ENCODE results near the gene ILK.

The ILK gene

DNA sequence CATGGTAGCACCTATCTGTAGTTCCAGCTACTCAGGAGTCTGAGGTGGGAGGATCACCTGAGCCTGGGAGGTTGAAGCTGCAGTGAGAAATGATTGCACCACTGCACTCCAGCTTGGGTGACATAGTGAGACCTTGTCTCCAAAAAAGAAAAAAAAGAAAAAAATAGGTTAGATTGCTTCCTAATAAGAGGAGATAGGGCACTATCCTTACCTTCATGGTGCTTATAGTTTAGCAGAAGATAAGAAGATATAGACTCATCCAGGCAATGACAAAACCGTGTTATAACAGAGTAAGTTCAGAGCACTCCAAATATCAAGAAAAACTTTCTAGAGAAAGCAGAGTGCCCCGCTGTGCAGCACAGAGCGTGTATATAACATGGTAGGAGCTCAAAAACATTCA is 42.3 kb upstream of the ILK start:
- H3K9me3 ChIP-seq (ENCODE audit: insufficient read depth, low read length): no peaks in the 10 kb centered on the region
- H3K9ac ChIP-seq (ENCODE audit: low read length): no peak overlapping the region
- no peaks in the 10 kb centered on the region for H3F3A ChIP-seq (ENCODE audit: insufficient read depth)
- H4K20me1 ChIP-seq (ENCODE audit: low read depth, low read length): no peaks in the 10 kb centered on the region
- no peak overlapping the region for H3K4me2 ChIP-seq (ENCODE audit: low read depth, low read length, poor library complexity, severe bottlenecking)
- no peaks in the 10 kb centered on the region for H3K36me3 ChIP-seq (ENCODE audit: low read length)
- H2AFZ ChIP-seq (ENCODE audit: low read depth, low read length, severe bottlenecking): no peak overlapping the region
- H3K79me2 ChIP-seq (ENCODE audit: insufficient read depth, low read length): no peaks in the 10 kb centered on the region
- no peak overlapping the region for H3K27ac ChIP-seq (ENCODE audit: low read depth, low read length)
- TF ChIP-seq, protein P1, sequence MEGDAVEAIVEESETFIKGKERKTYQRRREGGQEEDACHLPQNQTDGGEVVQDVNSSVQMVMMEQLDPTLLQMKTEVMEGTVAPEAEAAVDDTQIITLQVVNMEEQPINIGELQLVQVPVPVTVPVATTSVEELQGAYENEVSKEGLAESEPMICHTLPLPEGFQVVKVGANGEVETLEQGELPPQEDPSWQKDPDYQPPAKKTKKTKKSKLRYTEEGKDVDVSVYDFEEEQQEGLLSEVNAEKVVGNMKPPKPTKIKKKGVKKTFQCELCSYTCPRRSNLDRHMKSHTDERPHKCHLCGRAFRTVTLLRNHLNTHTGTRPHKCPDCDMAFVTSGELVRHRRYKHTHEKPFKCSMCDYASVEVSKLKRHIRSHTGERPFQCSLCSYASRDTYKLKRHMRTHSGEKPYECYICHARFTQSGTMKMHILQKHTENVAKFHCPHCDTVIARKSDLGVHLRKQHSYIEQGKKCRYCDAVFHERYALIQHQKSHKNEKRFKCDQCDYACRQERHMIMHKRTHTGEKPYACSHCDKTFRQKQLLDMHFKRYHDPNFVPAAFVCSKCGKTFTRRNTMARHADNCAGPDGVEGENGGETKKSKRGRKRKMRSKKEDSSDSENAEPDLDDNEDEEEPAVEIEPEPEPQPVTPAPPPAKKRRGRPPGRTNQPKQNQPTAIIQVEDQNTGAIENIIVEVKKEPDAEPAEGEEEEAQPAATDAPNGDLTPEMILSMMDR (IDR thresholded peaks at IDR 0.05; ENCODE audit: insufficient read depth, low read length, poor library complexity, severe bottlenecking): no peak
- TF ChIP-seq EZH2phosphoT487 (conservative IDR thresholded peaks at IDR 0.05; ENCODE audit: low read length): no peak
- no peaks in the 10 kb centered on the region for H3K9me2 ChIP-seq (replicated peaks; ENCODE audit: insufficient read depth, low read length)
- H3K4me3 ChIP-seq (ENCODE audit: insufficient read depth, low read length, poor library complexity, severe bottlenecking): no peak overlapping the region
- no peaks in the 10 kb centered on the region for H3K27me3 ChIP-seq (ENCODE audit: low read length)

DNA sequence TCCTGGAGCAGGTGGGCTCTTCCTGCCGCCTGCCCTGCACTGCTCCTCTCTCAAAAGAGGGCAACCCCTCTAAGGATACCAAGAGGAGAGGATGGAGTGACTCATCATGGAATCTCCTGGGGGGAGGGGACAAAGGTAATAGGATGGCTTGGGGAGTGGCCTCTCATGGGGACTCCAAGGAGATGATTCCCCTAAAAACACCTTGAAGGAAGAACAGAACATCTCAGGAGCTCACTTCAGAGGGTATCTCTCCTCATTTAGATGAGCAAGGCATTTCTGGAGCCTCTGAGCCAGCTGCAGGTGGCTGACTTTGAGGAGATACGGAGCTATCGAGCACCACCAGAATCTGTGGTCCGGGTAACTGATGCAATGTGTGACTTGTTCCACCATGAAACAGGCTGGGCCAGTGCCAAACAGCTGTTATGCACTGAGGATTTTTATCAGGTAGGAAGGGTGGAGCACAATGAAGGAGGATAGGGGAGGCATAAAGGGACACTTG is 40.4 kb upstream of the ILK start:
- H3K9me3 ChIP-seq (ENCODE audit: insufficient read depth, low read length): no peaks in the 10 kb centered on the region
- no peaks in the 10 kb centered on the region for H4K20me1 ChIP-seq (ENCODE audit: low read depth, low read length)
- no peaks in the 10 kb centered on the region for H3K36me3 ChIP-seq (ENCODE audit: low read length)
- H3K9ac ChIP-seq (ENCODE audit: low read length): no peak overlapping the region
- H3K4me3 ChIP-seq (ENCODE audit: insufficient read depth, low read length, poor library complexity, severe bottlenecking): no peak overlapping the region
- H2AFZ ChIP-seq (ENCODE audit: low read depth, low read length, severe bottlenecking): no peak overlapping the region
- TF ChIP-seq EZH2phosphoT487 (conservative IDR thresholded peaks at IDR 0.05; ENCODE audit: low read length): no peak
- no peaks in the 10 kb centered on the region for H3K9me2 ChIP-seq (replicated peaks; ENCODE audit: insufficient read depth, low read length)
- no peak overlapping the region for H3K4me2 ChIP-seq (ENCODE audit: low read depth, low read length, poor library complexity, severe bottlenecking)
- H3K79me2 ChIP-seq (ENCODE audit: insufficient read depth, low read length): no peaks in the 10 kb centered on the region
- H3F3A ChIP-seq (ENCODE audit: insufficient read depth): no peaks in the 10 kb centered on the region
- no peaks in the 10 kb centered on the region for H3K27me3 ChIP-seq (ENCODE audit: low read length)
- no peak overlapping the region for H3K27ac ChIP-seq (ENCODE audit: low read depth, low read length)

DNA sequence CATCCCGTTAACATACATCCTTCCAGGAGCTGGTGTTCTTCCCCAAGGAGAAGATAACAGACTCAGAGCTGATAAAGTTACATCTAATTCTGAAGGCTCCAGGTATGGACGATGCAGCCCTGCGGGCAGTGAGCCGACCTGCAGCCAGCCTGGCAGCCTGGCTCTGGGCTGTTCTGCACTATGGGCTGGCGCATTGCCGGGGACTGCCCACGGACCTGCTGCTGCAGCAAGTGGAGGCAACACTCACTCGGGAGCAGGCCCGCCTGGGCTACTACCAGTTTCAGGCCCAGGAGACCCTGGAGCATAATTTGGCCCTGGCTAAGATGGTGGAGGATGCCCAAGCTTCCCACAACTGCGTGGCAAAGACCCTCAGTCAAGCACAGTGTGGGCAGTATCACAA is 39.9 kb upstream of the ILK start:
- no peak overlapping the region for H3K4me3 ChIP-seq (ENCODE audit: insufficient read depth, low read length, poor library complexity, severe bottlenecking)
- H3K9me2 ChIP-seq (replicated peaks; ENCODE audit: insufficient read depth, low read length): no peaks in the 10 kb centered on the region
- H3K27ac ChIP-seq (ENCODE audit: low read depth, low read length): no peak overlapping the region
- H4K20me1 ChIP-seq (ENCODE audit: low read depth, low read length): no peaks in the 10 kb centered on the region
- H2AFZ ChIP-seq (ENCODE audit: low read depth, low read length, severe bottlenecking): no peak overlapping the region
- H3K27me3 ChIP-seq (ENCODE audit: low read length): no peaks in the 10 kb centered on the region
- no peaks in the 10 kb centered on the region for H3K79me2 ChIP-seq (ENCODE audit: insufficient read depth, low read length)
- H3K36me3 ChIP-seq (ENCODE audit: low read length): no peaks in the 10 kb centered on the region
- H3F3A ChIP-seq (ENCODE audit: insufficient read depth): no peaks in the 10 kb centered on the region
- no peaks in the 10 kb centered on the region for H3K9me3 ChIP-seq (ENCODE audit: insufficient read depth, low read length)
- H3K9ac ChIP-seq (ENCODE audit: low read length): no peak overlapping the region
- TF ChIP-seq EZH2phosphoT487 (conservative IDR thresholded peaks at IDR 0.05; ENCODE audit: low read length): no peak
- TF ChIP-seq, protein P1 (IDR thresholded peaks at IDR 0.05; ENCODE audit: insufficient read depth, low read length, poor library complexity, severe bottlenecking): no peak
- no peak overlapping the region for H3K4me2 ChIP-seq (ENCODE audit: low read depth, low read length, poor library complexity, severe bottlenecking)

DNA sequence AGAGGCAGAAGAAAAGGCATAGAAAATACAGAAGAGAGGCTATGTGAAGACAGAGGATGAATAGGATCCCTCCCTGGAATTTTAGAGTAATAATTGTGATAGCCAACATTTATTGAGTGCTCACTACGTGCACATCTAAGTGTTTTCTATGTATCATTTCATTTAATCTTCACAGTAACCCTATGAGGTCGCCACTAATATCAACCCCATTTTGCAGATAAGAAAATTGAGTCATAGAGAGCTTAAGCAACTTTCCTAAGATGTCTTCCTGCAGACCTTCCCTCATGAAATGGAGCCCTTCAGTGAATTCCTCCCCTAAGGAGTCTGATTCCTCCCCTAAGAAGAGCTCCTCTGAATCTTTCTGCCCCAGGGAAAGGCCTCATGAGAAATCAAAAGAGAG is 38.2 kb upstream of the ILK start:
- H3K27ac ChIP-seq (ENCODE audit: low read depth, low read length): no peak overlapping the region
- no peaks in the 10 kb centered on the region for H3K79me2 ChIP-seq (ENCODE audit: insufficient read depth, low read length)
- H3F3A ChIP-seq (ENCODE audit: insufficient read depth): no peaks in the 10 kb centered on the region
- no peak for TF ChIP-seq EZH2phosphoT487 (conservative IDR thresholded peaks at IDR 0.05; ENCODE audit: low read length)
- TF ChIP-seq, protein P1 (IDR thresholded peaks at IDR 0.05; ENCODE audit: insufficient read depth, low read length, poor library complexity, severe bottlenecking): no peak
- H3K27me3 ChIP-seq (ENCODE audit: low read length): no peaks in the 10 kb centered on the region
- no peaks in the 10 kb centered on the region for H3K9me2 ChIP-seq (replicated peaks; ENCODE audit: insufficient read depth, low read length)
- H3K9me3 ChIP-seq (ENCODE audit: insufficient read depth, low read length): no peaks in the 10 kb centered on the region
- H4K20me1 ChIP-seq (ENCODE audit: low read depth, low read length): no peaks in the 10 kb centered on the region
- no peak overlapping the region for H3K4me3 ChIP-seq (ENCODE audit: insufficient read depth, low read length, poor library complexity, severe bottlenecking)
- H2AFZ ChIP-seq (ENCODE audit: low read depth, low read length, severe bottlenecking): no peak overlapping the region
- no peak overlapping the region for H3K9ac ChIP-seq (ENCODE audit: low read length)
- no peak overlapping the region for H3K4me2 ChIP-seq (ENCODE audit: low read depth, low read length, poor library complexity, severe bottlenecking)
- no peaks in the 10 kb centered on the region for H3K36me3 ChIP-seq (ENCODE audit: low read length)
